22Rv1 (cell line): Measurements from ENCODE around the gene METTL13.

Experiments
- CTCF ChIP-seq: fragments of 450-650 bp; IDR thresholded peaks from 2 replicates; pipeline ENCODE4 v1.5.1; 2017; ENCODE audit warnings: mild to moderate bottlenecking
- ZFX ChIP-seq: fragments of 450-650 bp; IDR thresholded peaks from 2 replicates; pipeline ENCODE4 v1.6.1; 2017; ENCODE audit warnings: antibody characterized with exemption, borderline replicate concordance

DNA sequence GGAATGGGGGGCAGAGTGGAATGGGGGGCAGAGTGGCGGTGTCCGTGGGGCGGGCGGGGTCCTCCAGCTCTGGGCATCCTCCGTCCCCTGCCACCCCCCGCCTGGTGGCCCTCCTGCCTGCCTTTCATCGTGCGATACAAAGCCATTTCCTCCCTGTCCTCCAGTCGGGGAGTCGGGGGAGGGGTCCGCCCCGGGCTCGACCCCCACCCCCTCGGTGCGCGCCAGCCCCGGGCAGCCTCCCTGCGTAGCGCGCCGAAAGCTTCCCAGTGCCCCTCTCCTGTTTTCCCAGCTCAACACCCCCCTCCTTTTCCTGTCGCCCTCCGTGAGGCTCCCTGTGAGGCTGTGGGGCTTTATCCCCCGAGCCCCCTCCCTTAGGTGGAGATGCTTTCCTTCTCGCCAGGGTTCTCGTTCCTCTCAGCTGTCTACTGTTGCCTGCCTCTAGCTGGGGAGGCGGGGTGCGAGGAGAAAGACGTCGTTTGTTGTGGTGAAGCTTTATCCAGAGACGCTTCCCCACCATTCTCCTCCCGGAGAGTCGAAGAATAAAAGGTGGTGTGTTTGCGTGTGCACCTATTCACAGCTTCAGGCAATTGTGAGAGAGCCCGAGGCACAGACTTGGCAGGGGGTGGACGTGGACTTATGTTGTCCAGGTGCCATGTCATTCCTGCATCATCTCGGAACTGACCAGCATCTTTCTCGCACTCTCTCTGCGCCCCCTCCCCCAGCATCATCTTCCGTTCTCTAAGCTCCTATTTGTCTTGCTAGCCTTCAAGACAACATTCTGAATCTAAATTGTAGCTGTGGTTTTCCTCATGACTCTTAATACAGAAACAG lies 60.7 kb downstream of the METTL13 start:
- TF ChIP-seq CTCF (no peak), ZFX (no peak)
